CD4-positive, alpha-beta T cell treated with Interleukin-12 subunit alpha and Interleukin-12 subunit beta, for 1 hour (primary cell): Measurements from ENCODE around the gene INTS3.
"Not testable (repeated sequence)": the region's sequence is repeated elsewhere in the genome, so short reads cannot be mapped to it uniquely, and the experiment has no call there.

Source experiments
- DNase-seq: peaks from one replicate; pipeline ENCODE4 v3.0.0-alpha.2; 2020

INTS3 gene

GRCh38 chr1:153763365-153764225 is 35.7 kb downstream of the INTS3 start:
- no peak for DNase-seq

GRCh38 chr1:153764310-153764709 is 36.5 kb downstream of the INTS3 start:
- DNase-seq = no peak

GRCh38 chr1:153766663-153767062 is 38.8 kb downstream of the INTS3 start:
- DNase-seq = not testable (repeated sequence)

GRCh38 chr1:153767519-153767918 is 39.7 kb downstream of the INTS3 start:
- DNase-seq = no peak

GRCh38 chr1:153768316-153769181 is 40.7 kb downstream of the INTS3 start:
- no peak for DNase-seq

- no peak for DNase-seq
Measured at GRCh38 chr1:153769221-153769620, 41.4 kb downstream of the INTS3 start.

- DNase-seq = no peak
Measured at GRCh38 chr1:153770797-153771196, 42.9 kb downstream of the INTS3 start.

GRCh38 chr1:153771261-153771660 is 43.4 kb downstream of the INTS3 start:
- DNase-seq = no peak

GRCh38 chr1:153771841-153772593 is 44.2 kb downstream of the INTS3 start:
- no peak for DNase-seq

GRCh38 chr1:153773096-153773921 is 45.5 kb downstream of the INTS3 start:
- no peak for DNase-seq

GRCh38 chr1:153774026-153774595 is 46.3 kb downstream of the INTS3 start:
- DNase-seq = no peak

- DNase-seq = no peak
Measured at GRCh38 chr1:153774780-153775457, 47.1 kb downstream of the INTS3 start, which contains the start of gene SLC27A3. TSS of gene SLC27A3 (plus strand) at chr1:153775407. CDS start at chr1:153775498, 91 bp downstream.

GRCh38 chr1:153775458-153776327 is 47.8 kb downstream of the INTS3 start:
- DNase-seq = peak; percentile 67

GRCh38 chr1:153776352-153776751 is 48.5 kb downstream of the INTS3 start:
- no peak for DNase-seq

GRCh38 chr1:153776845-153777370 is 49.1 kb downstream of the INTS3 start:
- no peak for DNase-seq

GRCh38 chr1:153777648-153778047 is 49.8 kb downstream of the INTS3 start:
- no peak for DNase-seq

- no peak for DNase-seq
Measured at GRCh38 chr1:153778051-153778823, 50.4 kb downstream of the INTS3 start.

- DNase-seq = no peak
Measured at GRCh38 chr1:153778824-153779519, 51.1 kb downstream of the INTS3 start.
